Pulmonary artery endothelial cell (primary cell): Measurements from ENCODE around the gene TTC7B. TPM values are rescaled to one million over a fixed set of nuclear protein-coding genes. Genes with fewer than 3 reads are reported as not detected.

Experiments used
- DNase-seq: peaks from one replicate; pipeline ENCODE4 v3.0.0-alpha.2; 2011; ENCODE audit warnings: low read depth, low spot score
- total RNA-seq: library from RNA; depleted of rRNA; stranded (reverse); fragments of >200 nt; gene quantifications from 2 replicates; pipeline ENCODE4 v1.2.3, GENCODE V29; 2014

Gene TTC7B
- total RNA-seq, 1 donor from 2014 or later = 36.9 TPM

DNA sequence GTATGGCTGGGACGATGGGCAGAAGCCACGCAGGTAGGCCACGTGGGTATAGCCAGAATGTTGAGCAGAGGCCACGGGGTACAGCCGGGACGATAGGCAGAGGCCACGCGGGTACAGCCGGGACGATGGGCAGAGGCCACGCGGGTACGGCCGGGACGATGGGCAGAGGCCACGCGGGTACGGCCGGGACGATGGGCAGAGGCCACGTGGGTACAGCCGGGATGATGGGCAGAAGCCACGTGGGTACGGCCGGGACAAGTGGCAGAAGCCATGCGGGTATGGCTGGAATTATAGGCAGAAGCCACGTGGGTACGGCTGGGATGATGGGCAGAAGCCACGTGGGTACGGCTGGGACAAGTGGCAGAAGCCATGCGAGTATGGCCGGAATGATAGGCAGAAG, 195.0 kb downstream of the TTC7B start:
- no peak for DNase-seq

DNA sequence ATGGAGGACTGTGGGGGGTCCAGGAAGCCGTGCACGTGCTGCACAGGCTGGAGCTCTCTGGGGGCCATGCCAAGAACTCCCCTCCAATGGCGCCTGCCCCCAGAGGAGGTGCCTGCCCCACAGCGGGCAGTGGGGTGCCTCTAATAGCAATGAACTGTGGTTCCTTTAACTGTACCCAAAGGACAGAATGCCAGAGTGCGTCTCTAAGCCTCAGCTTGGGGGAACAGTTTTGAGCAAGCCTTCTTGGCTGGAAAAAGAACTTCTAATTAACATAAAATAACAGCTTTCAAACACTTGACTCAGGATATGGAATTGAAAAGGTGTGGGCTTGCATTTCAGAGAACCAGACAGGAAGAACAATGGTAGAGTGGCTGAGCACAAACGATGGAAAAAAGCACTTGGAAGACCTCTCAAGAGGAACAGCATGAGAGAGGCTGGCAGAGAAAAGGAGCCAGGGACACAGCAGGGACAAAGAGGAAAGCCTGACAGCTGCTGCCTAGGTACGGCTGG, 195.6 kb downstream of the TTC7B start:
- DNase-seq = no peak

DNA sequence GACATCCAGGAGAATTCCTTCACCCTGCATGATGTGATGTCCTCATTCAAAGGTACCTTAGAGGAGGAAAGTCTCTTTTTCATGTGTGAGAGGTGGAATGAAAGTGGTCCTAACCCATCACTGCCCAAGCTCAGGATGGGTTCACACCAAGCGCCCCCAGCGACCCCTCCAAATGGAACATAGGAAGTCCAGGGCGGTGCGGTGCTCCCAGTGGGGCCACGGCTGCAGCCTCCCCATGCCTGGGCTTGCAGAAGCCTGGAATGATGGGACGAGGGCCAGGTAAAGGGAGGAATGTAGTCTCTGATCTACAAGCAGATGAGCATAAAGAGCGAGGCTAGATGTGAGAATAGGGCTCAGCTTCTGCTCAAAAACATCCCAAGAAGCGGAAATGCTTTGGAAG, 196.3 kb downstream of the TTC7B start:
- DNase-seq = no peak

- no peak for DNase-seq
These were observed 198.3 kb downstream of the TTC7B start for GRCh38 chr14:90617961-90618360.

DNA sequence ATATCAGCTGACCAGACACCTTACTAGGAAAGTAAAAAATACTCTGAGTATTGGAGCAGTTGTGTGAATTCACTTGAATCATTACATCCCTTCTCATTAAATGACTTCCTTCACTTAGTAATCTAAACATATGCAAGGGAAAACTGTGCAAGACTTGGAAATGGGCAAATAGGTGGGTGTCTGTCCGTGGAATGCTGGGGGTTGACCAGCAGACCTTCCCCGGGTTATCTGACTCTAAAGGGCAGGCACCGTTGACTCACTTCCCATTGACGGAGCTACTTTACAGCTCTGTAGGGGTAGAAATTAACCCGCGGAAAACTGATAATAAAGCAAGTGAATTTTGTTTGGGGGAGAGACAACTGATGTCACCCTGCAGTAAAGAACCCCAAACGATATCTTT, 199.3 kb downstream of the TTC7B start:
- DNase-seq = peak; percentile 62

DNA sequence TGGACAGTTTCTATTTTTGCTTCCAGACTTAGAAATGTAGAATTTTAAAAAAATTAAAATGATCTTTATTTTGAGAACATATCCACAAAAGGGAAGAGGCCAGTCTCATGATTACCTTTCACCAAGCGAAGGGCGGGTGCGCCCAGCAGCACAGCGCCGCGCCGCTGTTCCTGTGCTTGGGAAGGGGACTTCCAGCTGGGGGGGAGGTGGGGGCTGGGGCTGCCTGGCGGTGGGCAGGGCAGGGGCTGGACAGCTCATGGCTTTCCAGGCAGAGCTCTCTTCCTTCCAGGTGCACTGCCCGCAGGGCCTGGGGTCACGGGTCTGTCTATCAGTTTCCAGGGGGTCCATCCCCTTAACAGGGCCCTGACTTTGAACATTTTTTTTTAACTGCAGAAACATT, 199.9 kb downstream of the TTC7B start:
- no peak for DNase-seq

DNA sequence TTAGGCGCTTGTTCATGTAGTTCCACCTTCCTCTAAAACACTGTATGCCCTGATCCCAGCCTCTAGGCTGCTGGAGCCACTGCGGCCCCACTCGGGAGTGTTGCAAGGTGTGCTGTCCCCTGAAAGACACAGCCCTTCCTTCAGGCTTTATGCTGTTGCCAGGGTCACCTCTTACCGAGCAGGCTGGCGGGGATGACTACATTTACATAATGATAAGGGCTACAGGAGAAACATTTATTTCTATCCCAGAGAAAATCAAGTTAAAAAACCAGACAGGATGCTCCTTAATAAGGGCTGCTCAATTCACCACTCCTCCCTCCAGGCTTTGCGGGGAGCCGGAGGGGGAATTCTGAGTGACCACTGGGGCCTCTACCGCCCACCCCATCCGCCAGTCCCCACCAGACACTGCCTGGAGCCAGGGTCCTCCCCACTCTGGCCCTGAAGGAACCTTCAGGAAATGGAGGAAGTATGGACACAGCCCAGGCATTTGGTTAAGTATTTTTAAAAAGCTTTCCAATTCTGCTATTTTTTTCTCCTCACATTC, 200.6 kb downstream of the TTC7B start:
- peak; percentile 30 for DNase-seq

DNA sequence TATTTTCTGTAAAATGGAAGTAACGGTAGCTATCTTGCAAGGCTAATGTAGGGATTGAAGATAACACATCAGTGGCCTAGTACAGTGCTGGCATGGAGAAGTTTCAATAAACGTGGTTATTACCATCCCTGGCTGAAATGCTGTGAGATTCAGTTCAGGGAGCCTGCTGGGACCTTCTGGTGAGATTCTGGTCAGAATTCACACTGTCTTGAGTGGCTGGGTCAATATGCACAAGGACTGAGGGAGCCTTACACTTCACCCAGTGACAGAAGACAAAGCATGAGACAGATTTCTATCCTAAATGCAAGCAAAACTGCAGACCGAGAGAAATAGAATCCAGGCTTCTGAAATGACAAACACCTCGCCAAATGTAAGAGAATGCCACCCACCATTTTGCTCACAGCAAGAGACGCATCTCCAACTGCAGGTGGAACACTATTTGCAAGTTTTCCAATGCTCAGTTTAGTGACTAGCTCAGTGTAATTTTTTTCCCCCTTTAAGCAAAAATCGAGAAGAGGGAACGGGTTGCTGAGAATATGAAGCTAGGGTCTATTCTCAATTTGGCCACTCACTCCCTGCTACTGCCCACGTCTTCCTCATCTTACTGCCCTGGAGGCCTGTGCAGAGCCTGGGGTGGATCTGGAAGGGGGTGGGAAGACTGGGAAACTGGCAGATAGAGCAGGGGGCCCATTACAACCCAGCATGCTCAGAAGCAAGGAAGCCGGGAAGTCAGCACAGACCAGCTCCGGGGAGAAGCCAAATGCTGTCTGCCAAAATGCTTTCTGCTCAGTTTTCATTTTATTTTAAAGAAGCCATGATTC, 201.3 kb downstream of the TTC7B start:
- DNase-seq = no peak

GRCh38 chr14:90613997-90614396, 202.2 kb downstream of the TTC7B start:
- DNase-seq = no peak

DNA sequence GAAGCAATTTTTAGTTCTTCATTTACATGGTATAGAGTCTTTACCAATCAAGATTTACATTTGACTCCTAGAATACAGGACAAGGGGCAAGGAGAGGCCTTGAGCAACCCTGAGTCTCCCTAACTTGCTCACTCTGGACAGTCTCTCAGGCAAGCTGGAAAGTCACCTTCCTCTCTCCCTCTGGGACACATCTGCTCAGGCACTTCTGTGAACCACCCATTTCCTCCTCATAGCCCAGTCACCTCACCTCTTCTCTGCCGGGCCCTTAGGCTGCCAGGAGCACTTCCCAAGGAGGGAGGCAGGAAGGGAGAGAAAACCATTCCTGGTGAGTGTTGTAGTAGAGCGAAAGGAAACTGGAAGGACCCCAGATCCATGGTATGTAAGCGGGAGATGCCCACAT, 202.8 kb downstream of the TTC7B start:
- DNase-seq = no peak

- peak; percentile 35 for DNase-seq
These were observed 203.4 kb downstream of the TTC7B start for GRCh38 chr14:90612801-90613200.

GRCh38 chr14:90611936-90612335, 204.3 kb downstream of the TTC7B start:
- peak; percentile 66 for DNase-seq

DNA sequence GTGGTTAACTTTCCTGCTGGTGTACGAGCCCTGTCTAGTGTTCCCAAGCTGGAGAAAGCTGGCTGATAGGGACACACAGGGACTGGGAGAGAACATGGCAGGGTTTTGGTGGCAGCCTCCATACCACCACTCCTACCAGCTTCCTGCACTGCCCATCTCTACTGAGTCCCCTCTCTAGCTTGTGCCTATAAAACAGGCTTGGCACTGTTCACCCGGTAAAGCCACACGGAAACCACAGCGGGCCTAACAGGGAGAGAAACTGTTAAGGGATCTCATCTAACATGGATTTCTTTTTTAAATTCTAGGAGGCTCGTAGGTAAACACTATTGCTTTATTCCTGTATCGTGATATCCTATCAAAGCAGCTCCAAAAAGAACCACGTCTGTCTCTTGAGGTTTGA, 204.7 kb downstream of the TTC7B start:
- no peak for DNase-seq

GRCh38 chr14:90610346-90611040, 205.7 kb downstream of the TTC7B start:
- no peak for DNase-seq

DNA sequence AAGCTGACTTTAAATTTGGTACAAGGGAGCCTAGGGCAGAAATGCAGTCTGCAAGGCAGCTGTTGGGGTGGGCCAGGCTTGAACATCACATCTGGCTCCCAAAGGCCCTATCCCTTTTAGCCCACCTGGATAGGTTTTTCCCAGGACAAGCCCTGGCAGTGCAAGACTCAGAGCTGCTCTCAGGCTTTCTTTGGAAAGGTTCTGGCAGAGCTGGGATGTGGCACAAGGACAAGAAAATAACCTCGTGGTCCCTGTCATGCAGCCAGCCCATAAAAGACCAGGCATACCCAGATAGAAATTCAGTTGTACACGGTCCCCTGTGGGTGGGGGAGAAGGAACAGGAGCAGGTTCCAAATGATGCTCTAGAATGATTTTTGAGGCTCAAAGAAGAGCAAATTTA, 206.9 kb downstream of the TTC7B start:
- DNase-seq = no peak

DNA sequence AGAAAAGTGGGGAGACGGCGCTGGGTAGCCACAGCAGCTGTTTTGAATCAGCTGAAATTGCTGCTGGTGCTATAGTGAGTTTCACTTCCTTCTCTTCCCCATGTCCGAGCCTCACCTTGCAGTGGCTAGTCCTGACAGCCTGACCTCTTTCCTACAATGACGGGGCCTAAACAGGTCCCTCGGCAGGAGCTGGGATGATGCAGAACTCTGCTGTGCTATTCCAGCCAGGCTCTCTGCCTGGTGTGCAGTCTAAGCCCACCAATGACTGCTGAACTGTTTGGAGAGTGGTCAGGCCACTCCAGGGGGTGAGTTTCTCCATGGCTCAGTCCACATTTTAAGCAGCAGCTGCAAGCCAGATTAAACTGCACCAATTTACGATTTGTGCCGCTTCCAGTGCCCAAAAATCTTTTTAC, 207.3 kb downstream of the TTC7B start:
- DNase-seq = no peak

DNA sequence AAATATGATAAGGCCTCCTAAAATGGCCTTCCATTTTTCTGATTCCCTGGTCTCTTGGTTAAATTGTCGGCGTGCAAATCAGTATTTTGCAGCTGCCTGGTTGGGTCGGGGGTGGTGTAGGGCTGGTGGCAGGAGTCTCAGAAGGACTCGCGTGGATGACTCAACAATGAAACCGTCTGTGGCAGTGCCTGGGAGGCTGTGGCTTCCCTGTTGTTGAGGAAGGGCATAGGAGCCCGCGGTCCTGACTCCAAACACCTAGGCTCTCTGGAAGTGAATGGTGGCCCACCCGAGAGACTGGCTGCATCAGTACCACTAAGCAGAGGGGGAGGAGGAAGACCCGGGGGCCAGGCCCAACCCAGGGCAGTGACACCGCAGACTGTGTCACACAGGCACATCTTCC, 207.9 kb downstream of the TTC7B start:
- no peak for DNase-seq

GRCh38 chr14:90607141-90607540, 209.1 kb downstream of the TTC7B start:
- no peak for DNase-seq

DNA sequence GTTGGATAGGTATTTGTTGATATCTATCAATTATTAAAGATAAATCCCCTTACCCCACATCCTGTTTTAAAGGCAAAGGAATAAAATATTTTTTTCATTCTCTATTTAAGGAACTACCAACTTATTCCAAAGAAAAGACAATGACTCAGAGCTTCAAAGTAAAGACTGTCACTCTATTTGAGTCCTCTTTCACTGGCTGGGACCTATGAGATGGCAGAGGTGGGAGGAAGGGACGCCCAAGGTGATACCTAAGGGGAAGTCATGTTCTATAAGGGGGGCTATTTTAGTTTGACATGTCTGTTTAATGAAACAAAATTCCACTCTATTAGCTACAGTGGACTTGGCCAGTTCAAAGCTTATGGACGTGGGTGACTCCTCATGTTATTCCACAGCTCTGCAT, 209.8 kb downstream of the TTC7B start:
- DNase-seq = no peak

GRCh38 chr14:90605430-90605829, 210.8 kb downstream of the TTC7B start:
- DNase-seq = no peak

DNA sequence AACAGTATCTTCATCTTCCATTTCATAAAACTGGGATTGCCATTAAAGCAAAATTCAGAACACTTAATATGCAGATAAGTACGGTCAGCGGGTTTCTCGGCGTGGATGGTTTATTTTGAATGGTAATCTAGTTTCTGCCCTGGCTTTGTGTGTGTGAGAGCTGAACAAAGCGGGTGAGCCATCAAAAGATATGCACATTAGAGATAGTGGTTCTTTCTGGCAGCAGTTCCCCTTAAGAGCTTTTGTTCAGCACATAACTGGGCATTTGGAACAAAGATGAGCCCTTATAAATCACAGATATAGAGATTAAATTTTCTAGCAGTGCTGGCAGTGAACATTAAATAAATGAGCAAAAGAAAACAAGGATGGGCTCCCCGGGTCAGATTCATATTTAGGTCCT, 211.9 kb downstream of the TTC7B start:
- DNase-seq = no peak

- DNase-seq = no peak
These were observed 212.4 kb downstream of the TTC7B start for GRCh38 chr14:90603841-90604240.

DNA sequence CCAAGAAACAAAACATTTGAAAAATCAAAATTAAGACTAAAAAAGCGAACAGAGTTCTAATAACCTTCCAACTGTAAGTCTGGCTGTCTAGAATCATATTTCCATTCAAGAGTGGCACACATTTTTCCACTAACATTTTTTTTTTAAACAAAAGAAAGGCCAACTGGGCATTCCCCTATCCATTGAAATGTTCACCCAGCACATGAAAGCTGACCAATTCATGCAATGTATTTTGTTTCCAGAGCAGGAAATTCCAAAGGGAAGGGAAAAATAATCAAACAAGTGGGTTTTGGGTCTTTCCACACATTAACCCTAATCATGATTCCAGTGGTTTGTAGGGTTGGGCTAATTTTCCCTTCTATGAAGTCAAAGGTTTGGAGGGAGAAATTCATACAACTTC, 212.9 kb downstream of the TTC7B start:
- DNase-seq = no peak
